HEK293 (cell line): Measurements from ENCODE around the gene ABHD3.

Experiments
- CTCF ChIA-PET: fragments of 350-600 bp; formaldehyde crosslinking; extraction: SDS; loops from one replicate; lab custom pipeline; 2021; ENCODE audit warnings: antibody characterized with exemption; lab: Yijun Ruan, JAX
- POLR2A ChIA-PET: fragments of 300-600 bp; formaldehyde crosslinking; extraction: SDS; loops from one replicate; lab custom pipeline; 2020; ENCODE audit warnings: antibody characterized with exemption, inconsistent platforms; lab: Yijun Ruan, JAX
- H3K27ac ChIP-seq: fragments of 200-500 bp; sonication (Bioruptor generic); 2 replicates; pipeline ENCODE4 v1.5.1; 2014; ENCODE audit warnings: low read depth, low read length, control low read depth, inconsistent platforms; ENCODE audit errors: extremely low read depth
- H3K36me3 ChIP-seq, 2 experiments: fragments of 200-500 bp in 1 of 2; sonication (Bioruptor generic) in 1 of 2; 1 replicate in 1 of 2; 2 replicates in 1 of 2; pipeline ENCODE4 v1.5.1; 2014 to 2017; ENCODE audit warnings: inconsistent platforms in 2 of 2, low read length in 2 of 2; ENCODE audit not compliant: control insufficient read depth in 2 of 2, insufficient read depth in 1 of 2
- H3K4me1 ChIP-seq: fragments of 200-500 bp; sonication (Bioruptor generic); 2 replicates; pipeline ENCODE4 v1.5.1; 2014; ENCODE audit warnings: mild to moderate bottlenecking, low read length, inconsistent platforms; ENCODE audit not compliant: control insufficient read depth, insufficient read depth
- H3K4me3 ChIP-seq: 2 replicates; pipeline ENCODE4 v1.5.1; 2011; ENCODE audit warnings: low read depth, mild to moderate bottlenecking, control low read depth, low read length, moderate library complexity
- H3K9me3 ChIP-seq: fragments of 200-500 bp; sonication (Bioruptor generic); 2 replicates; pipeline ENCODE4 v1.5.1; 2014; ENCODE audit warnings: low read depth, low read length, inconsistent platforms; ENCODE audit not compliant: control insufficient read depth, insufficient read depth
- AEBP2 ChIP-seq: fragments of 450-650 bp; formaldehyde crosslinking; IDR thresholded peaks from 2 replicates; pipeline ENCODE4 v1.5.1; 2016; ENCODE audit warnings: missing biosample characterization, missing genetic modification characterization, borderline replicate concordance
- BCL6B ChIP-seq: fragments of 450-650 bp; formaldehyde crosslinking; IDR thresholded peaks from 2 replicates; pipeline ENCODE4 v1.5.1; 2017; ENCODE audit warnings: missing biosample characterization, missing genetic modification characterization
- GFI1B ChIP-seq: fragments of 450-650 bp; formaldehyde crosslinking; IDR thresholded peaks from 2 replicates; pipeline ENCODE4 v1.5.1; 2016; ENCODE audit warnings: missing biosample characterization, missing genetic modification characterization
- OSR2 ChIP-seq: fragments of 450-650 bp; formaldehyde crosslinking; IDR thresholded peaks from 2 replicates; pipeline ENCODE4 v1.5.1; 2016; ENCODE audit warnings: missing biosample characterization, missing genetic modification characterization
- PBX3 ChIP-seq: sonication (generic); formaldehyde crosslinking; IDR thresholded peaks from 2 replicates; pipeline ENCODE4 v1.8.1; 2022; ENCODE audit warnings: mild to moderate bottlenecking, moderate library complexity, missing genetic modification reagents
- PRDM1 ChIP-seq: fragments of 450-650 bp; formaldehyde crosslinking; IDR thresholded peaks from 2 replicates; pipeline ENCODE4; 2016; ENCODE audit warnings: missing biosample characterization, missing genetic modification characterization
- ZNF169 ChIP-seq: fragments of 450-650 bp; formaldehyde crosslinking; IDR thresholded peaks from 2 replicates; pipeline ENCODE4 v1.5.1; 2016; ENCODE audit warnings: missing biosample characterization, missing genetic modification characterization
- ZNF175 ChIP-seq: fragments of 450-650 bp; formaldehyde crosslinking; IDR thresholded peaks from 2 replicates; pipeline ENCODE4 v1.5.1; 2016; ENCODE audit warnings: missing biosample characterization, missing genetic modification characterization
- ZNF23 ChIP-seq: fragments of 450-650 bp; formaldehyde crosslinking; IDR thresholded peaks from 2 replicates; pipeline ENCODE4 v1.5.1; 2016; ENCODE audit warnings: missing biosample characterization, missing genetic modification characterization, borderline replicate concordance
- ZNF266 ChIP-seq: fragments of 450-650 bp; formaldehyde crosslinking; IDR thresholded peaks from 2 replicates; pipeline ENCODE4 v1.5.1; 2016; ENCODE audit warnings: missing biosample characterization, missing genetic modification characterization, low read depth
- ZNF302 ChIP-seq: fragments of 450-650 bp; formaldehyde crosslinking; IDR thresholded peaks from 2 replicates; pipeline ENCODE4 v1.5.1; 2016; ENCODE audit warnings: missing biosample characterization, missing genetic modification characterization, low read depth
- ZNF510 ChIP-seq: fragments of 450-650 bp; formaldehyde crosslinking; IDR thresholded peaks from 2 replicates; pipeline ENCODE4 v1.5.1; 2018; ENCODE audit warnings: mild to moderate bottlenecking, missing genetic modification characterization, missing biosample characterization; ENCODE audit not compliant: insufficient replicate concordance
- ZNF518A ChIP-seq: fragments of 450-650 bp; formaldehyde crosslinking; conservative IDR thresholded peaks from 2 replicates; pipeline ENCODE4 v1.5.1; 2016; ENCODE audit warnings: low read depth, missing biosample characterization, missing genetic modification characterization
- ZNF544 ChIP-seq: fragments of 450-650 bp; formaldehyde crosslinking; IDR thresholded peaks from 2 replicates; pipeline ENCODE4 v1.5.0; 2017; ENCODE audit warnings: missing biosample characterization, missing genetic modification characterization
- ZNF621 ChIP-seq: fragments of 450-650 bp; formaldehyde crosslinking; IDR thresholded peaks from 2 replicates; pipeline ENCODE4 v1.5.1; 2017; ENCODE audit warnings: missing biosample characterization, missing genetic modification characterization
- ZNF692 ChIP-seq: fragments of 450-650 bp; formaldehyde crosslinking; IDR thresholded peaks from 2 replicates; pipeline ENCODE4 v1.5.1; 2016; ENCODE audit warnings: missing biosample characterization, missing genetic modification characterization
- ZNF791 ChIP-seq: fragments of 450-650 bp; formaldehyde crosslinking; IDR thresholded peaks from 2 replicates; pipeline ENCODE4 v1.5.1; 2016; ENCODE audit warnings: missing biosample characterization, missing genetic modification characterization
- ZNF792 ChIP-seq: fragments of 450-650 bp; formaldehyde crosslinking; IDR thresholded peaks from 2 replicates; pipeline ENCODE4 v1.5.1; 2016; ENCODE audit warnings: missing biosample characterization, missing genetic modification characterization
- ZSCAN30 ChIP-seq: fragments of 450-650 bp; IDR thresholded peaks from 2 replicates; pipeline ENCODE4 v1.5.1; 2018; ENCODE audit warnings: missing biosample characterization, mild to moderate bottlenecking, missing genetic modification characterization, moderate library complexity

The ABHD3 gene

GRCh38 chr18:21682371-21683051, 22.1 kb downstream of the ABHD3 start:
- ChIA-PET CTCF (interaction anchor here (1.2 kb wide), 1 partner anchor 48 kb away, joined by 3 read pairs; no protein-coding TSS in a partner anchor), POLR2A (interaction anchor here (1.2 kb wide), 1 partner anchor 22 kb away, joined by 6 read pairs; the partner anchor contains the start of gene ABHD3)
- Histone ChIP-seq H3K4me1 (no peaks in the 10 kb centered on the region), H3K4me3 (no peak overlapping the region), H3K36me3 (peaks cover 0 to 11% of the 10 kb centered on the region in 2 experiments; a peak in 2 of 3 replicates), H3K9me3 (no peaks in the 10 kb centered on the region), H3K27ac (no peak overlapping the region)
- TF ChIP-seq PRDM1 (tag by site-specific recombination) (peak; percentile 20; the same call in 1 of the 2 replicates), ZNF544 (tag by site-specific recombination) (no peak), ZSCAN30 (tag by site-specific recombination) (no peak)

- CTCF ChIA-PET: interaction anchor here (0.7 to 1.0 kb wide), 2 partner anchors 79 to 218 kb away, joined by 3 to 4 read pairs; no protein-coding TSS in a partner anchor
- POLR2A ChIA-PET: no interaction called here
- Histone ChIP-seq H3K27ac (no peak overlapping the region), H3K4me1 (no peaks in the 10 kb centered on the region)
- TF ChIP-seq ZNF621 (tag by site-specific recombination) (no peak), ZNF692 (tag by site-specific recombination) (no peak), ZNF175 (no peak), ZNF302 (tag by site-specific recombination) (no peak), PBX3 (CRISPR knock-in tag) (no peak), AEBP2 (tag by site-specific recombination) (no peak), ZNF169 (tag by site-specific recombination) (no peak), ZNF23 (tag by site-specific recombination) (no peak), GFI1B (tag by site-specific recombination) (no peak), ZNF518A (tag by site-specific recombination) (no peak), OSR2 (no peak), ZNF792 (no peak), ZNF791 (tag by site-specific recombination) (no peak), ZNF266 (no peak), BCL6B (tag by site-specific recombination) (no peak), ZNF510 (tag by site-specific recombination) (no peak)
- TF ChIP-seq, all 188 proteins: peak for 0
- Histone ChIP-seq H3K36me3 (peaks cover 0 to 11% of the 10 kb centered on the region in 2 experiments; a peak in 2 of 3 replicates), H3K4me3 (no peak overlapping the region), H3K9me3 (no peaks in the 10 kb centered on the region)
Observed at GRCh38 chr18:21680161-21680560, 24.4 kb downstream of the ABHD3 start.
